Endothelial cell of umbilical vein (primary cell): ENCODE measurements around the gene NKAP. TPM values are rescaled to one million over a fixed set of nuclear protein-coding genes. Genes with fewer than 3 reads are reported as not detected.

Experiments used
- BruUV-seq: library from RNA; stranded (reverse); fragments of 400-500 nt; replicated peaks from 2 replicates; lab custom pipeline; 2021; lab: Mats Ljungman, UMichigan
- CTCF ChIA-PET: fragments of 300-600, 350-600 bp; sonication (Branson Sonifier 250); formaldehyde crosslinking; loops from one replicate; lab custom pipeline; 2021; ENCODE audit warnings: antibody characterized with exemption, inconsistent platforms; lab: Charles Lee
- POLR2A ChIA-PET: fragments of 300-600, 350-600 bp; sonication (Branson Sonifier 250); formaldehyde crosslinking; loops from one replicate; lab custom pipeline; 2021; ENCODE audit warnings: antibody characterized with exemption, inconsistent platforms; lab: Charles Lee
- DNase-seq: peaks from one replicate; pipeline ENCODE4 v3.0.0-alpha.2; 2011; ENCODE audit warnings: low read depth, low spot score
- FAIRE-seq: peaks from 2 replicates; lab custom pipeline; 2011; peaks lifted over from hg19 to GRCh38; lab: Jason Lieb, UNC
- H2AFZ ChIP-seq: 2 replicates; pipeline ENCODE4 v1.6.0; 2012; ENCODE audit warnings: low read depth, low read length, control low read depth, inconsistent platforms
- H3K27ac ChIP-seq: 2 replicates; pipeline ENCODE4 v1.5.1; 2011; ENCODE audit warnings: low read depth, mild to moderate bottlenecking, control low read depth, low read length, moderate library complexity; ENCODE audit not compliant: insufficient read depth
- H3K27me3 ChIP-seq, 2 experiments: 2 replicates each; pipeline versions ENCODE4 v1.6.0 to v1.6.1; 2011; ENCODE audit warnings: low read length in 2 of 2, mixed read lengths in 1 of 2; ENCODE audit not compliant: control insufficient read depth in 2 of 2, insufficient read depth in 2 of 2
- H3K36me3 ChIP-seq, 2 experiments: 2 replicates in 1 of 2; 3 replicates in 1 of 2; pipeline ENCODE4 v1.5.1; 2011; ENCODE audit warnings: low read length in 2 of 2, mild to moderate bottlenecking in 1 of 2, moderate library complexity in 1 of 2; ENCODE audit not compliant: control insufficient read depth in 2 of 2, insufficient read depth in 2 of 2; ENCODE audit errors: extremely low read depth in 1 of 2
- H3K4me1 ChIP-seq: 3 replicates; pipeline ENCODE4 v1.5.1; 2011; ENCODE audit warnings: mild to moderate bottlenecking, low read length; ENCODE audit not compliant: control insufficient read depth, insufficient read depth; ENCODE audit errors: extremely low read depth
- H3K4me2 ChIP-seq: 2 replicates; pipeline ENCODE4 v1.6.1; 2011; ENCODE audit warnings: low read length, control low read depth, mixed read lengths; ENCODE audit not compliant: insufficient read depth
- H3K4me3 ChIP-seq, 3 experiments: fragments of 200-600 bp in 1 of 3; sonication (generic), shearing (Covaris generic) in 1 of 3; replicated peaks in 1 of 3; 2 replicates each; pipeline ENCODE4 v1.5.1; 2011 to 2016; ENCODE audit warnings: control low read depth in 3 of 3, low read length in 3 of 3, mild to moderate bottlenecking in 2 of 3, inconsistent platforms in 1 of 3, low read depth in 1 of 3, moderate library complexity in 1 of 3; ENCODE audit not compliant: insufficient read depth in 1 of 3
- H3K79me2 ChIP-seq: 2 replicates; pipeline ENCODE4 v1.6.0; 2012; ENCODE audit warnings: low read length, inconsistent platforms; ENCODE audit not compliant: control insufficient read depth, insufficient read depth
- H3K9ac ChIP-seq: replicated peaks from 2 replicates; pipeline ENCODE3; 2011; ENCODE audit warnings: low read length, control low read depth; ENCODE audit not compliant: insufficient read depth; ENCODE audit errors: extremely low read depth
- H3K9me1 ChIP-seq: replicated peaks from 3 replicates; pipeline ENCODE4 v1.6.0; 2011; ENCODE audit warnings: mild to moderate bottlenecking, low read length; ENCODE audit not compliant: control insufficient read depth, insufficient read depth; ENCODE audit errors: extremely low read depth
- H3K9me3 ChIP-seq: replicated peaks from 2 replicates; pipeline ENCODE4 v1.5.1; 2012; ENCODE audit warnings: low read length, inconsistent platforms; ENCODE audit not compliant: control insufficient read depth, insufficient read depth
- H4K20me1 ChIP-seq: replicated peaks from 2 replicates; pipeline ENCODE3; 2011; ENCODE audit warnings: mild to moderate bottlenecking, low read length; ENCODE audit not compliant: control insufficient read depth, insufficient read depth; ENCODE audit errors: extremely low read depth
- EZH2 ChIP-seq: IDR thresholded peaks from 2 replicates; pipeline ENCODE4 v1.6.1; 2012; ENCODE audit warnings: borderline replicate concordance, low read depth, mild to moderate bottlenecking, moderate library complexity, low read length, inconsistent platforms; ENCODE audit not compliant: severe bottlenecking
- FOS ChIP-seq: IDR thresholded peaks from 2 replicates; pipeline ENCODE4 v1.6.1; 2011; ENCODE audit warnings: mild to moderate bottlenecking, low read length, moderate library complexity, borderline replicate concordance; ENCODE audit not compliant: insufficient read depth
- GATA2 ChIP-seq: IDR thresholded peaks from 2 replicates; pipeline ENCODE4 v1.7.0; 2011; ENCODE audit warnings: low read depth, mild to moderate bottlenecking, moderate library complexity, mixed read lengths, low read length; ENCODE audit not compliant: insufficient read length, insufficient read depth
- JUN ChIP-seq: IDR thresholded peaks from 2 replicates; pipeline ENCODE4 v1.6.1; 2011; ENCODE audit warnings: borderline replicate concordance, low read depth; ENCODE audit not compliant: insufficient read length, insufficient read depth
- MYC ChIP-seq: IDR thresholded peaks from one replicate; pipeline ENCODE4 v1.6.1; 2011; ENCODE audit warnings: mild to moderate bottlenecking, low read depth, low read length
- POLR2A ChIP-seq: IDR thresholded peaks from 2 replicates; pipeline ENCODE4 v1.6.1; 2012; ENCODE audit warnings: low read depth, mild to moderate bottlenecking, control low read depth, low read length
- POLR2AphosphoS5 ChIP-seq: IDR thresholded peaks from 2 replicates; pipeline ENCODE4 v1.6.1; 2012; ENCODE audit warnings: low read depth, mild to moderate bottlenecking, control low read depth, low read length, moderate library complexity; ENCODE audit not compliant: insufficient read depth
- dilution Hi-C: fragments of 300-500 bp; cut with MboI; formaldehyde crosslinking; loops from one replicate; pipeline ENCODE4 v1.15.0; 2019; ENCODE audit warnings: low sequenced_read_pairs; ENCODE audit not compliant: extremely low pct_ligation_motif_present
- intact Hi-C: fragments of 100-400 bp; cut with micrococcal nuclease; formaldehyde crosslinking; loops from one replicate; pipeline ENCODE4 v1.10.0; 2022
- polyA plus RNA-seq, 4 experiments: library from polyadenylated mRNA; depleted of rRNA in 3 of 4; stranded (reverse) in 3 of 4; unstranded in 1 of 4; fragments of >200 nt; gene quantifications; 2 replicates each; pipeline versions ENCODE4 v1.2.1 to v1.2.3, GENCODE V29; 2011 to 2012; ENCODE audit warnings: missing spikeins in 1 of 4
- total RNA-seq: library from RNA; stranded (reverse); gene quantifications from 2 replicates; pipeline ENCODE4 v1.2.3, GENCODE V29; 2021
- TF ChIP-seq, protein P1 (sequence below): IDR thresholded peaks from 2 replicates; pipeline ENCODE4 v1.6.1; 2011; ENCODE audit not compliant: insufficient read depth, insufficient read length
- TF ChIP-seq, protein P2 (sequence below), 2 donors: IDR thresholded peaks; 1 replicate in 1 of 2; 2 replicates in 1 of 2; pipeline ENCODE4 v1.5.1; 2011; ENCODE audit warnings: low read length in 2 of 2, mild to moderate bottlenecking in 2 of 2, moderate library complexity in 2 of 2, control low read depth in 1 of 2, inconsistent platforms in 1 of 2, low read depth in 1 of 2; ENCODE audit not compliant: insufficient read depth in 1 of 2; ENCODE audit errors: extremely low read depth in 1 of 2

The NKAP gene
- total and polyA plus RNA-seq, 2 donors (not counting 3 experiments of a cell fraction or from before 2014, with no cell fraction given): 2.2 to 8.0 TPM

DNA sequence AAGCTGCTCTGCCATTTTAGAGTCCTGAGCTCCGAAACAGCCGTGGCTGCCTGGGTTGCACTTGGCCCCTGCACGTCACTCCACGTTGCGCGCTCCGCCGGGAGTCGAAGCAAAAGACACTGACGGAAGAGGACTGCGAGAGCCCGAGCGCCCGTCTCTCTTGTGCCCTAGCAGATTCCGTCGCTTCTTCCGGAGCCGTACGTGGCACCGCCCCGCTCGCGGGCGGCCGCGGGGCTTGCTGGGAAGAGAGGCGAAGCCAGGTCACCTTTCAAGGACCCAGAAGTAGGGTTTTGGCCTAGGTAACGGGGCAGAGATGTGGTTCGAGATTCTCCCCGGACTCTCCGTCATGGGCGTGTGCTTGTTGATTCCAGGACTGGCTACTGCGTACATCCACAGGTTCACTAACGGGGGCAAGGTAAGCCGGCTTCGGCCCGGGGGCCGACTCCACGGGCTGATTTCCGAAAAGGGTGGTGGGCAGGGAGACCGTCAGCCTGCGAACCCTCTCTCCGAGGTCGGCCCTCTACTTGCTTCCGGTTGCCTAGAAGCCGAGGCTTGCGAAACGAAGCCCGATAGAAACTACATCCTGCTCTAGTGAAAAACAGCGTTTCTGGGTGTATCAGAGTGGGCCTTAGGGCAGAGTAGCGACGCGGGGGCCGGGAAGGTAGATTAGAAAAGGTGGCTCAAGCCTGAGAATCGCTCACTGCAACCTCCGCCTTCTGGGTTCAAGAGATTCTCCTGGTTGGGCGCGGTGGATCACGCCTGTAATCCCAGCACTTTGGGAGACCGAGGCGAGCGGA is 71.8 kb downstream of the NKAP start, which contains the start of the genes NDUFA1 and RNF113A:
TSS of gene NDUFA1 (plus strand) at position 234 of the 797 bp plus-strand sequence. CDS start at position 314, 80 bp downstream.
TSS of gene RNF113A (minus strand) at position 135 of the 797 bp plus-strand sequence. CDS start at position 15, 120 bp downstream.
- POLR2A ChIA-PET: interaction anchor here (1.5 to 1.6 kb wide), 2 partner anchors 19 to 80 kb away, joined by 4 to 5 read pairs; partner anchors contain the start of genes RPL39 and UPF3B
- Histone ChIP-seq H3K9ac (peak within 1 kb of the TSS; percentile 94), H2AFZ (peak within 1 kb of the TSS; percentile 96), H3K4me1 (peaks cover 11% of the 10 kb centered on the region), H3K27me3 (no peaks in the 10 kb centered on the region), H3K9me1 (no peaks in the 10 kb centered on the region), H3K79me2 (peaks cover 31% of the 10 kb centered on the region), H3K9me3 (no peaks in the 10 kb centered on the region), H3K27ac (peak within 1 kb of the TSS; percentile 87), H3K4me3 (peak within 1 kb of the TSS; percentile 74 to 93 (median 84)), H3K4me2 (peak within 1 kb of the TSS; percentile 80), H3K36me3 (no peaks in the 10 kb centered on the region), H4K20me1 (no peaks in the 10 kb centered on the region)
- CTCF ChIA-PET: interaction anchor here (0.9 to 1.9 kb wide), 2 partner anchors 10 to 19 kb away, joined by 3 to 8 read pairs; partner anchors contain the start of gene UPF3B
- FAIRE-seq (peak; percentile 68), DNase-seq (peak; percentile 69)
- dilution Hi-C loops: no loop called here
- intact Hi-C loops: loop anchor here (1.0 to 5.0 kb wide), 4 partner anchors 18 to 249 kb away; partner anchors contain the start of gene RPL39
- BruUV-seq: TSS peak; percentile 73
- TF ChIP-seq GATA2 (no peak), POLR2A (peak; percentile 80), POLR2AphosphoS5 (peak; percentile 70)

DNA sequence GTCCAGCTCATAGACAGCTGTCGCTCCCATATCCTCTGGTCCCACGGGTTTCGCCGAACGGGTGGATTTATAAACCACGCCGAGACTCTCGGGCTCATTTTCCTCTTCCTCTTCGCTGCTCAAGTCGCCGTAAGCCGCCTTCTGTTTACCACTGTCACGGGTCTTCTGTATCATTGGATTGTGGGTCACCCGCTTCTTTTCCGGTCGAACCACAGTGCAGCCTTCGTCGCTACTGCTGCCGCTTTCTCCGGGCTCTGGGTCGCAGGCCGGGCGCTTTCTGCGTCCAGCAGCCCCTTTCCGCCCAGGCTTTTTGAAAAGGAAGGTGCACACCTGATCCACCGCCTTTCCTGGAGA is 72.3 kb downstream of the NKAP start:
- H3K4me3 ChIP-seq: peak overlapping the region; percentile 74 to 93 (median 84)
- H3K36me3 ChIP-seq: no peaks in the 10 kb centered on the region
- BruUV-seq: TSS peak; percentile 66
- dilution Hi-C loops: no loop called here
- peak overlapping the region; percentile 94 for H3K9ac ChIP-seq
- H3K4me1 ChIP-seq: peaks cover 11% of the 10 kb centered on the region
- no peaks in the 10 kb centered on the region for H4K20me1 ChIP-seq
- TF ChIP-seq POLR2AphosphoS5: no peak
- TF ChIP-seq, protein P1, sequence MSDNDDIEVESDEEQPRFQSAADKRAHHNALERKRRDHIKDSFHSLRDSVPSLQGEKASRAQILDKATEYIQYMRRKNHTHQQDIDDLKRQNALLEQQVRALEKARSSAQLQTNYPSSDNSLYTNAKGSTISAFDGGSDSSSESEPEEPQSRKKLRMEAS: no peak
- no peak for TF ChIP-seq JUN
- TF ChIP-seq, protein P2, sequence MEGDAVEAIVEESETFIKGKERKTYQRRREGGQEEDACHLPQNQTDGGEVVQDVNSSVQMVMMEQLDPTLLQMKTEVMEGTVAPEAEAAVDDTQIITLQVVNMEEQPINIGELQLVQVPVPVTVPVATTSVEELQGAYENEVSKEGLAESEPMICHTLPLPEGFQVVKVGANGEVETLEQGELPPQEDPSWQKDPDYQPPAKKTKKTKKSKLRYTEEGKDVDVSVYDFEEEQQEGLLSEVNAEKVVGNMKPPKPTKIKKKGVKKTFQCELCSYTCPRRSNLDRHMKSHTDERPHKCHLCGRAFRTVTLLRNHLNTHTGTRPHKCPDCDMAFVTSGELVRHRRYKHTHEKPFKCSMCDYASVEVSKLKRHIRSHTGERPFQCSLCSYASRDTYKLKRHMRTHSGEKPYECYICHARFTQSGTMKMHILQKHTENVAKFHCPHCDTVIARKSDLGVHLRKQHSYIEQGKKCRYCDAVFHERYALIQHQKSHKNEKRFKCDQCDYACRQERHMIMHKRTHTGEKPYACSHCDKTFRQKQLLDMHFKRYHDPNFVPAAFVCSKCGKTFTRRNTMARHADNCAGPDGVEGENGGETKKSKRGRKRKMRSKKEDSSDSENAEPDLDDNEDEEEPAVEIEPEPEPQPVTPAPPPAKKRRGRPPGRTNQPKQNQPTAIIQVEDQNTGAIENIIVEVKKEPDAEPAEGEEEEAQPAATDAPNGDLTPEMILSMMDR (IDR thresholded peaks at IDR 0.05; ENCODE audit: extremely low read depth in 1 of 2, insufficient read depth in 1 of 2, low read depth in 1 of 2, low read length in 2 of 2): no peak
- no peak for TF ChIP-seq FOS
- TF ChIP-seq GATA2: no peak
- no peak for TF ChIP-seq POLR2A
- no peak for TF ChIP-seq MYC
- TF ChIP-seq EZH2: no peak
- H3K79me2 ChIP-seq: peaks cover 31% of the 10 kb centered on the region
- ChIA-PET CTCF (interaction anchor here (0.9 to 1.9 kb wide), 3 partner anchors 10 to 18 kb away, joined by 3 to 8 read pairs (median 8); partner anchors contain the start of gene UPF3B), POLR2A (interaction anchor here (1.5 to 1.6 kb wide), 2 partner anchors 18 to 80 kb away, joined by 4 to 5 read pairs; partner anchors contain the start of genes RPL39 and UPF3B)
- H3K27ac ChIP-seq: peak overlapping the region; percentile 87
- H2AFZ ChIP-seq: peak overlapping the region; percentile 96
- intact Hi-C loops: loop anchor here (1.0 to 5.0 kb wide), 4 partner anchors 18 to 249 kb away; partner anchors contain the start of gene RPL39
- no peaks in the 10 kb centered on the region for H3K9me3 ChIP-seq
- DNase-seq (no peak), FAIRE-seq (no peak)
- peak overlapping the region; percentile 80 for H3K4me2 ChIP-seq
- H3K9me1 ChIP-seq: no peaks in the 10 kb centered on the region
- H3K27me3 ChIP-seq: no peaks in the 10 kb centered on the region
